ENCODE results near the gene MYO16. TPM values are rescaled to one million over a fixed set of nuclear protein-coding genes. Genes with fewer than 3 reads are reported as not detected.

MYO16 gene
- total RNA-seq, 1 experiment from 2014 or later = not detected

DNA sequence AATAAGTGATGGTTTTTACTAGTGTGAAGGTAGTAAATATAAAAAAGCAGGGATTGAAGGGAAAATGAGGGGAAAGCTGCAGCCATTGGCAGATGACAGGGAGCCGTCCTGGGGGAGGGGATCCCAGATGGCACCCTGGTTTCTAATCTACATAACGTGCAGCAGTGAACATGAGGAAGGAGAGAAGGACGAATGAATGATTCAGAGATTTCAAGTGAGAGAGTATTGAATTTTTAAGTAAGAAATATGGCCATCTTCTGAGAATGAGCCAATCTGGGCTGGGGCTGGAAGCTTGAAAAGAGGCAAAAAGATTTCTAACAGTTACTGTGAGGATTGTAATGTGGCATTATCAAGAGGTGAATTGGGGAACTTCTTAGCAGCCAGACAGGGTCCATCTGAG lies 414.2 kb downstream of the MYO16 start:
- H2BK5ac ChIP-seq (ENCODE audit: insufficient read length, low read length) = no peak overlapping the region
- no peaks in the 10 kb centered on the region for H3K27me3 ChIP-seq (ENCODE audit: insufficient read depth, low read length)
- H3K9me3 ChIP-seq (ENCODE audit: control insufficient read depth, low read depth, low read length) = no peaks in the 10 kb centered on the region
- no peak overlapping the region for H3K56ac ChIP-seq (ENCODE audit: insufficient read length, low read depth, low read length)
- TF ChIP-seq, protein P1, sequence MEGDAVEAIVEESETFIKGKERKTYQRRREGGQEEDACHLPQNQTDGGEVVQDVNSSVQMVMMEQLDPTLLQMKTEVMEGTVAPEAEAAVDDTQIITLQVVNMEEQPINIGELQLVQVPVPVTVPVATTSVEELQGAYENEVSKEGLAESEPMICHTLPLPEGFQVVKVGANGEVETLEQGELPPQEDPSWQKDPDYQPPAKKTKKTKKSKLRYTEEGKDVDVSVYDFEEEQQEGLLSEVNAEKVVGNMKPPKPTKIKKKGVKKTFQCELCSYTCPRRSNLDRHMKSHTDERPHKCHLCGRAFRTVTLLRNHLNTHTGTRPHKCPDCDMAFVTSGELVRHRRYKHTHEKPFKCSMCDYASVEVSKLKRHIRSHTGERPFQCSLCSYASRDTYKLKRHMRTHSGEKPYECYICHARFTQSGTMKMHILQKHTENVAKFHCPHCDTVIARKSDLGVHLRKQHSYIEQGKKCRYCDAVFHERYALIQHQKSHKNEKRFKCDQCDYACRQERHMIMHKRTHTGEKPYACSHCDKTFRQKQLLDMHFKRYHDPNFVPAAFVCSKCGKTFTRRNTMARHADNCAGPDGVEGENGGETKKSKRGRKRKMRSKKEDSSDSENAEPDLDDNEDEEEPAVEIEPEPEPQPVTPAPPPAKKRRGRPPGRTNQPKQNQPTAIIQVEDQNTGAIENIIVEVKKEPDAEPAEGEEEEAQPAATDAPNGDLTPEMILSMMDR (conservative IDR thresholded peaks at IDR 0.05) = no peak
- H4K20me1 ChIP-seq (ENCODE audit: control insufficient read depth, insufficient read depth, insufficient read length) = no peaks in the 10 kb centered on the region
- H3K9ac ChIP-seq (ENCODE audit: extremely low read depth, insufficient read length, low read length) = no peak overlapping the region
- Mint-ChIP-seq H3K27me3 (ENCODE audit: low read depth) (no peaks in the 10 kb centered on the region), H3K27ac (peak overlapping the region in 1 of 3 experiments; percentile 59; a peak in 1 of 7 replicates), H3K4me3 (no peak overlapping the region), H3K36me3 (ENCODE audit: insufficient read depth in 1 of 3, low read depth in 3 of 3) (no peaks in the 10 kb centered on the region), H3K9me3 (no peaks in the 10 kb centered on the region), H3K4me1 (peaks cover 0 to 4% of the 10 kb centered on the region in 2 experiments; a peak in 1 of 4 replicates)
- no peak overlapping the region for H3K23ac ChIP-seq (ENCODE audit: insufficient read length, low read depth, low read length)
- H3K27ac ChIP-seq (ENCODE audit: insufficient read length, low read depth, low read length) = no peak overlapping the region
- H3K14ac ChIP-seq (ENCODE audit: insufficient read depth, low read length) = no peak overlapping the region
- H4K5ac ChIP-seq (ENCODE audit: insufficient read length, low read depth, low read length) = no peak overlapping the region
- no peak overlapping the region for H2BK15ac ChIP-seq (ENCODE audit: low read depth, low read length)
- H4K91ac ChIP-seq (ENCODE audit: insufficient read length, low read depth, low read length) = no peak overlapping the region
- no peak overlapping the region for H3K4ac ChIP-seq (ENCODE audit: low read depth, low read length)
- H2BK12ac ChIP-seq (ENCODE audit: insufficient read length, low read depth, low read length) = no peak overlapping the region
- H2BK20ac ChIP-seq (ENCODE audit: low read depth, low read length, poor library complexity, severe bottlenecking) = no peak overlapping the region
- no peak overlapping the region for H3T11ph ChIP-seq (ENCODE audit: low read length)
- H3K18ac ChIP-seq (ENCODE audit: insufficient read length, low read depth, low read length) = no peak overlapping the region
- no peak overlapping the region for H2BK120ac ChIP-seq (ENCODE audit: low read depth, low read length, poor library complexity, severe bottlenecking)
- no peak overlapping the region for H2AFZ ChIP-seq (ENCODE audit: low read length)
- H2AK5ac ChIP-seq (ENCODE audit: insufficient read length, low read length) = no peak overlapping the region
- WGBS (ENCODE audit: extremely low coverage, insufficient read length, low lambda C conversion rate) = no CpG with 5 or more reads among the region's 3 CpGs
- H3K79me1 ChIP-seq (ENCODE audit: insufficient read depth, low read depth, low read length, poor library complexity, severe bottlenecking) = no peaks in the 10 kb centered on the region
- H3K23me2 ChIP-seq (ENCODE audit: insufficient read length, low read depth, low read length, poor library complexity, severe bottlenecking) = no peaks in the 10 kb centered on the region
- H4K8ac ChIP-seq (replicated peaks; ENCODE audit: insufficient read length, low read depth, low read length) = no peak overlapping the region
- no peak for DNase-seq
- no peaks in the 10 kb centered on the region for H3K4me1 ChIP-seq (ENCODE audit: insufficient read depth, low read length)
- no peaks in the 10 kb centered on the region for H3K79me2 ChIP-seq (ENCODE audit: insufficient read depth, low read length)
- no peak overlapping the region for H3K4me2 ChIP-seq (ENCODE audit: insufficient read depth, insufficient read length, low read length)
